Activated T-cell treated with anti-CD3 and anti-CD28 coated beads, Interleukin-2, amount 50 U/mL, for 4 hours (primary cell): ENCODE data around the gene SLC35G3. TPM values are rescaled to one million over a fixed set of nuclear protein-coding genes. Genes with fewer than 3 reads are reported as not detected.
"Not testable (repeated sequence)": the region's sequence is repeated elsewhere in the genome, so short reads cannot be mapped to it uniquely, and the experiment has no call there.

ENCODE experiments used
- ATAC-seq, 2 donors: fragments of 200-7000 bp; cut with Tn5 transposase; one replicate each; pipeline ENCODE4 v1.10.0; 2021
- DNase-seq: peaks from one replicate; pipeline ENCODE4 v3.0.0-alpha.2; 2020
- H3K27me3 Mint-ChIP-seq: one replicate; pipeline ENCODE4 v1.8.0; 2021; ENCODE audit warnings: low read depth, mixed read lengths
- H3K36me3 Mint-ChIP-seq: one replicate; pipeline ENCODE4 v1.8.0; 2022; ENCODE audit warnings: mixed read lengths; ENCODE audit not compliant: insufficient read depth
- H3K4me1 Mint-ChIP-seq: one replicate; pipeline ENCODE4 v1.8.0; 2021; ENCODE audit warnings: low read depth, mixed read lengths
- H3K4me3 Mint-ChIP-seq: one replicate; pipeline ENCODE4 v1.8.0; 2021; ENCODE audit warnings: mild to moderate bottlenecking, moderate library complexity, mixed read lengths
- H3K9me3 Mint-ChIP-seq: one replicate; pipeline ENCODE4 v1.8.0; 2021; ENCODE audit warnings: mixed read lengths
- total RNA-seq, 3 donors: library from RNA; stranded (reverse); gene quantifications; one replicate each; pipeline ENCODE4 v1.2.1, GENCODE V29; 2021

Gene SLC35G3
- total RNA-seq, 3 donors from 2014 or later: not detected

DNA sequence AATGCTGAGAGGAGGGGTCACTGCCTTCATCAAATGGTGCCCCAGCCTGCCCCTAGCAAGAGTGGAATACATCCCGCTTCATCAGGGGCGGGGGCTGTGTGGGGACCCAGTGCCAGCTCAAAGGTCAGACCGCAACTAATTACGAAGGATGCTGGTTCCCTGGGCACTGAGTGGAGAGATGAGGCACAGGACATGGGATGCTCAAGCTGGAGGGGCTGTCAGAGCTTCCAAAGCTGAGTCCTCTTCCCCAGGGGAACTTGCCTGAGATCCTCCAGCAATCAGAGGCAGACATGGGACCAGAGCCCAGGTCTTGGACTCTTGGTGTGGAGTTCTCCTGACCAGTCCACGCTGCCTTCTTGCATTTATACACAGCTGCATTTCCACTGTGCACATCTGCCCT lies 27.7 kb downstream of the SLC35G3 start:
- no peaks in the 10 kb centered on the region for H3K36me3 Mint-ChIP-seq
- H3K4me1 Mint-ChIP-seq: peaks cover 30% of the 10 kb centered on the region
- no peak overlapping the region for H3K4me3 Mint-ChIP-seq
- no peak for DNase-seq
- no peaks in the 10 kb centered on the region for H3K9me3 Mint-ChIP-seq
- no peak for ATAC-seq
- no peaks in the 10 kb centered on the region for H3K27me3 Mint-ChIP-seq

DNA sequence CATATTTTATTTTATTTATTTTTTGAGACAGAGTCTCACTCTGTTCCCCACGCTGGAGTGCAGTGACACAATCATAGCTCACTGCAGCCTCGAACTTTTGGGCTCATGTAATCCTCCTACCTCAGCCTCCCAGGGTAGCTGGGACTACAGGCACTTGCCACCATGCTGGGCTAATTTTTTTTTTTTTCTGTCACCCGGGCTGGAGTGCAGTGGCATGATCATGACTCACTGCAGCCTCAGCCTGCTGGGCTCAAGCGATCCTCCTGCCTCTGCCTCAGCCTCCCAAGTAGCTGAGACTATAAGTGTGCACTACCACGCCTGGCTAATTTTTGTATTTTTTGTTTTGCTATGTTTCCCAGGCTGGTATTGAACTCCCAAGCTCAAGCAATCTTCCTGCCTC lies 29.5 kb downstream of the SLC35G3 start:
- H3K4me3 Mint-ChIP-seq: no peak overlapping the region
- peaks cover 48% of the 10 kb centered on the region for H3K4me1 Mint-ChIP-seq
- DNase-seq (no peak), ATAC-seq (no peak)
- no peaks in the 10 kb centered on the region for H3K36me3 Mint-ChIP-seq
- no peaks in the 10 kb centered on the region for H3K9me3 Mint-ChIP-seq
- no peaks in the 10 kb centered on the region for H3K27me3 Mint-ChIP-seq

DNA sequence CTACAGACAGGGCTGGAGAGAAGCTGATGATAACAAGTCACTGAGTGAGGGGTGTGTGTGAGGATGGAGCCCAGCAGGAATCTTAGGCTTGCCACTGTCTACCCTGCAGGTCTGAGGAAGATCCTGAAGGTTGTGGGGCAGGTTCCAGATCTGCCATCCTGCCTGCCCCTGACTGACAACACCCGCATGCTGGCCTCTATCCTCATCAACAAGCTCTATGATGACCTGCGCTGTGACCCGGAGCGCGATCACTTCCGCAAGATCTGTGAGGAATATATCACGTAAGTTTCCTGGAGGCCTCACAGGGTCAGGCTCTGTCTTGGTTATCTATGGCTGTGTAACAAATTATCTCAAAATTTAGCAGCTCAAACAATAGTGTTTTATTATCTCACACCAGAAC lies 30.3 kb downstream of the SLC35G3 start:
- H3K4me1 Mint-ChIP-seq: peaks cover 54% of the 10 kb centered on the region
- DNase-seq (no peak), ATAC-seq (no peak)
- no peaks in the 10 kb centered on the region for H3K36me3 Mint-ChIP-seq
- H3K4me3 Mint-ChIP-seq: no peak overlapping the region
- no peaks in the 10 kb centered on the region for H3K27me3 Mint-ChIP-seq
- no peaks in the 10 kb centered on the region for H3K9me3 Mint-ChIP-seq

- no peaks in the 10 kb centered on the region for H3K27me3 Mint-ChIP-seq
- H3K36me3 Mint-ChIP-seq: no peaks in the 10 kb centered on the region
- DNase-seq (no peak), ATAC-seq (no peak)
- no peak overlapping the region for H3K4me3 Mint-ChIP-seq
- no peaks in the 10 kb centered on the region for H3K9me3 Mint-ChIP-seq
- peaks cover 54% of the 10 kb centered on the region for H3K4me1 Mint-ChIP-seq
Observed at GRCh38 chr17:35162755-35163154, 31.4 kb downstream of the SLC35G3 start.

DNA sequence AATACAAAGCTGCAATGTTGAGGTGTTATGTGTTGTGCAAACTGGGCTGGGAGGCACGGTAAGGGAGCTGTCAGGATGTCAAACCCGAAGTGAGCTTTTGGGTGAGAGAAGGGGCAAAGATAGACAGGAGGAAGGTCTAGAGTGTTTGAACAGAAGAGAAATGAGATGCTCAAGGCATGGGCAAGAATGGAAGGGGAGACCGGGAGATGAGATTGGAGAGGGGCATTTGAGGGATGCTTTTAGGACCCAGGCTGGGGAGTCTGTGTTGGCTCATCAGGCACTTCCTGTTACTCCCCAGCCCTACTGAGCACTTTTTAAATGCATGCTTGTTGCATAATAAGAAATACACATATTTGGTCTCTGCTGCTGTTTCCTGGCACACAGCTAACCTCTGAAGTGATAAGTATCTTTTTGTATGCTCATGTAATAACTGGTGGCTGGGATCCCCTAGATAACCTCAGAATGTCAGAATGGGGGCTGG lies 32.9 kb downstream of the SLC35G3 start:
- ATAC-seq (peak; percentile 33 to 36), DNase-seq (no peak)
- Mint-ChIP-seq H3K4me3 (peak overlapping the region; percentile 67), H3K9me3 (no peaks in the 10 kb centered on the region), H3K4me1 (peaks cover 52% of the 10 kb centered on the region), H3K36me3 (no peaks in the 10 kb centered on the region), H3K27me3 (no peaks in the 10 kb centered on the region)

- peak; percentile 67 to 83 for ATAC-seq
- Mint-ChIP-seq H3K4me1 (peaks cover 50% of the 10 kb centered on the region), H3K27me3 (no peaks in the 10 kb centered on the region)
Observed at GRCh38 chr17:35160354-35161201, 33.6 kb downstream of the SLC35G3 start.

GRCh38 chr17:35159940-35160339 lies 34.3 kb downstream of the SLC35G3 start:
- ATAC-seq: no peak
- Mint-ChIP-seq H3K36me3 (no peaks in the 10 kb centered on the region), H3K27me3 (no peaks in the 10 kb centered on the region), H3K4me3 (no peak overlapping the region), H3K9me3 (no peaks in the 10 kb centered on the region), H3K4me1 (peaks cover 46% of the 10 kb centered on the region)
- no peak for DNase-seq

More at GRCh38 chr17:35160354-35161201, 33.6 kb downstream of the SLC35G3 start:
- H3K36me3 Mint-ChIP-seq: no peaks in the 10 kb centered on the region
- no peaks in the 10 kb centered on the region for H3K9me3 Mint-ChIP-seq
- peak; percentile 44 for DNase-seq
- H3K4me3 Mint-ChIP-seq: peak overlapping the region; percentile 67

DNA sequence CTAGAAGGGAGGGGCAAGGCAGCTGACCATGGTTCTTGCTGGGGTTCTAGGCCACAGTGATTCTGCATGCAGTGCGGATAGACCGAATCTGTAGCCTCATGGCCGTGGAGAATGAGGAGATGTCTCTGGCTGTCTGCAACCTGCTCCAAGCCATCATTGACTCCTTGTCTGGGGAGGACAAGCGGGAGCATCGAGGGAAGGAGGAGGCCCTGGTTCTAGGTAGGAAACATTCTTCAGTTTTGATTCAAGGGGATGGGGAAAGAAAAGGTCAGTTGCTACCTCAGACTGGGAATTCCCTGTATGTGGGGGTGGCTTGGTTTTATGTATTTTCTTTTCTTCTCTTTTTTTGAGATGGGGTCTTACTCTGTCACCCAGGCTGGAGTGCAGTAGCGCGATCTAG lies 38.9 kb downstream of the SLC35G3 start:
- ATAC-seq: no peak
- Mint-ChIP-seq H3K36me3 (no peaks in the 10 kb centered on the region), H3K4me3 (no peak overlapping the region), H3K27me3 (peaks cover 4% of the 10 kb centered on the region), H3K9me3 (no peaks in the 10 kb centered on the region), H3K4me1 (peaks cover 11% of the 10 kb centered on the region)
- no peak for DNase-seq

- Mint-ChIP-seq H3K9me3 (no peaks in the 10 kb centered on the region), H3K4me3 (no peak overlapping the region), H3K27me3 (peaks cover 4% of the 10 kb centered on the region), H3K36me3 (no peaks in the 10 kb centered on the region), H3K4me1 (peaks cover 4% of the 10 kb centered on the region)
- no peak for DNase-seq
- ATAC-seq: no peak
Observed at GRCh38 chr17:35154196-35155165, 39.7 kb downstream of the SLC35G3 start.

- ATAC-seq: no peak
- Mint-ChIP-seq H3K4me3 (no peak overlapping the region), H3K36me3 (no peaks in the 10 kb centered on the region), H3K9me3 (no peaks in the 10 kb centered on the region), H3K4me1 (no peaks in the 10 kb centered on the region), H3K27me3 (peaks cover 4% of the 10 kb centered on the region)
- no peak for DNase-seq
Observed at GRCh38 chr17:35152421-35153140, 41.6 kb downstream of the SLC35G3 start.

DNA sequence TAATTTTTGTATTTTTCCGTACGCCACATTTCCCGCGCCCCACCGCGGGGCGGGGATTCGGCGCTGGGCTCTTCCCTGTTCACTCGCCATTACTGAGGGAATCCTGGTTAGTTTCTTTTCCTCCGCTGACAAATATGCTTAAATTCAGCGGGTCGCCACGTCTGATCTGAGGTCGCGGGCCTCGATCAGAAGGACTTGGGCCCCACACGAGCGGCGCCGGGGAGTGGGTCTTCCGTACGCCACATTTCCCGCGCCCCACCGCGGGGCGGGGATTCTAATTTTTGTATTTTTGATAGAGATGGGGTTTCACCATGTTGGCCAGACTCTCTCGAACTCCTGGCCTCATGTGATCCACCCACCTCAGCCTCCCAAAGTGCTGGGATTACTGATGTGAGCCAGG lies 43.1 kb downstream of the SLC35G3 start:
- H3K4me3 Mint-ChIP-seq, H3K36me3 Mint-ChIP-seq, H3K27me3 Mint-ChIP-seq, H3K4me1 Mint-ChIP-seq, ATAC-seq, H3K9me3 Mint-ChIP-seq, DNase-seq: not testable (repeated sequence)

GRCh38 chr17:35149941-35150340 lies 44.3 kb downstream of the SLC35G3 start:
- peaks cover 4% of the 10 kb centered on the region for H3K27me3 Mint-ChIP-seq
- H3K4me1 Mint-ChIP-seq: no peaks in the 10 kb centered on the region
- ATAC-seq (no peak), DNase-seq (no peak)
- H3K9me3 Mint-ChIP-seq: no peaks in the 10 kb centered on the region
- H3K36me3 Mint-ChIP-seq: no peaks in the 10 kb centered on the region
- no peak overlapping the region for H3K4me3 Mint-ChIP-seq

DNA sequence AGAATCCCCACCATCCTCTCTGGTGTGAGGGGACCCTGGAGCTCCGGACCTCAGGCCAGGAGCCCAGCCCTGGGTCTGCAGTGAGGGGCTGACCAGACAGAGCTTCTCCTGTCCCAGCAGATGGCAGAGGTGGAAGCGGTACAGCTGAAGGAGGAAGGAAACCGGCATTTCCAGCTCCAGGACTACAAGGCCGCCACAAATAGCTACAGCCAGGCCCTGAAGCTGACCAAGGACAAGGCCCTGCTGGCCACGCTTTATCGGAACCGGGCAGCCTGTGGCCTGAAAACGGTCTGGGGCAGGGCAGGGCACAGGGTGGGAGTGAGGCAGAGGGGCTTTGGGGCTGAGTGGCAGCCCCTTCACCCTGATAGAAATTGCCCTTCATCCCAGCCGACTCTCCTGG lies 46.0 kb downstream of the SLC35G3 start:
- H3K27me3 Mint-ChIP-seq: peaks cover 4% of the 10 kb centered on the region
- no peak for DNase-seq
- ATAC-seq: no peak
- H3K4me3 Mint-ChIP-seq: no peak overlapping the region
- no peaks in the 10 kb centered on the region for H3K36me3 Mint-ChIP-seq
- no peaks in the 10 kb centered on the region for H3K9me3 Mint-ChIP-seq
- H3K4me1 Mint-ChIP-seq: no peaks in the 10 kb centered on the region

GRCh38 chr17:35147375-35147905 lies 46.8 kb downstream of the SLC35G3 start, which contains the start of gene UNC45B:
Gene UNC45B (plus strand): TSS chr17:35147817. CDS start chr17:35148264, 447 bp downstream.
- peaks cover 3% of the 10 kb centered on the region for H3K27me3 Mint-ChIP-seq

More at GRCh38 chr17:35147375-35147905, 46.8 kb downstream of the SLC35G3 start, which contains the start of gene UNC45B:
- peaks cover under 1% of the 10 kb centered on the region for H3K4me1 Mint-ChIP-seq
- no peak for DNase-seq
- H3K9me3 Mint-ChIP-seq: no peaks in the 10 kb centered on the region
- H3K36me3 Mint-ChIP-seq: no peaks in the 10 kb centered on the region
- no peak for ATAC-seq
- H3K4me3 Mint-ChIP-seq: no peak within 1 kb of the TSS
